H9 (cell line): ENCODE measurements around the gene TMC1. TPM values are rescaled to one million over a fixed set of nuclear protein-coding genes. Genes with fewer than 3 reads are reported as not detected.

ENCODE experiments used
- DNase-seq: peaks from one replicate; pipeline ENCODE4 v3.0.0-alpha.2; 2017
- H2AFZ ChIP-seq: one replicate; pipeline ENCODE4 v1.6.1; 2013; ENCODE audit warnings: mild to moderate bottlenecking, low read length, control low read depth, moderate library complexity
- H2AK5ac ChIP-seq: 2 replicates; pipeline ENCODE4 v1.6.1; 2013; ENCODE audit warnings: low read length, control low read depth, mixed read lengths; ENCODE audit not compliant: insufficient read length
- H2BK120ac ChIP-seq: one replicate; pipeline ENCODE4 v1.6.1; 2013; ENCODE audit warnings: low read depth, mild to moderate bottlenecking, low read length, control low read depth, inconsistent platforms; ENCODE audit not compliant: poor library complexity, severe bottlenecking
- H2BK12ac ChIP-seq: 2 replicates; pipeline ENCODE4 v1.6.1; 2013; ENCODE audit warnings: low read length, control low read depth, mixed read lengths, low read depth; ENCODE audit not compliant: insufficient read length
- H2BK15ac ChIP-seq: 2 replicates; pipeline ENCODE4 v1.6.1; 2013; ENCODE audit warnings: low read depth, low read length, control low read depth
- H2BK20ac ChIP-seq: one replicate; pipeline ENCODE4 v1.6.1; 2013; ENCODE audit warnings: low read depth, mild to moderate bottlenecking, low read length, control low read depth, inconsistent platforms; ENCODE audit not compliant: poor library complexity, severe bottlenecking
- H2BK5ac ChIP-seq: 2 replicates; pipeline ENCODE4 v1.6.1; 2013; ENCODE audit warnings: low read length, control low read depth, mixed read lengths; ENCODE audit not compliant: insufficient read length
- H3K14ac ChIP-seq: 2 replicates; pipeline ENCODE4 v1.6.1; 2013; ENCODE audit warnings: low read length, control low read depth; ENCODE audit not compliant: insufficient read depth
- H3K18ac ChIP-seq: 2 replicates; pipeline ENCODE4 v1.6.1; 2013; ENCODE audit warnings: low read depth, mild to moderate bottlenecking, mixed read lengths, low read length, control low read depth; ENCODE audit not compliant: insufficient read length
- H3K23ac ChIP-seq: 2 replicates; pipeline ENCODE4 v1.6.1; 2013; ENCODE audit warnings: low read length, control low read depth, mixed read lengths, low read depth; ENCODE audit not compliant: insufficient read length
- H3K23me2 ChIP-seq: 2 replicates; pipeline ENCODE4 v1.6.1; 2013; ENCODE audit warnings: low read depth, mild to moderate bottlenecking, mixed read lengths, low read length, control low read depth; ENCODE audit not compliant: insufficient read length, poor library complexity, severe bottlenecking
- H3K27ac ChIP-seq: 2 replicates; pipeline ENCODE4 v1.5.1; 2013; ENCODE audit warnings: low read length, control low read depth, mixed read lengths, low read depth; ENCODE audit not compliant: insufficient read length
- H3K27me3 ChIP-seq: 2 replicates; pipeline ENCODE4 v1.6.1; 2013; ENCODE audit warnings: low read length, control low read depth, inconsistent platforms; ENCODE audit not compliant: insufficient read depth
- H3K4ac ChIP-seq: 2 replicates; pipeline ENCODE4 v1.6.1; 2013; ENCODE audit warnings: low read depth, mild to moderate bottlenecking, control low read depth, inconsistent platforms, low read length, moderate library complexity
- H3K4me1 ChIP-seq: 2 replicates; pipeline ENCODE4 v1.6.1; 2013; ENCODE audit warnings: low read length, control low read depth, inconsistent platforms; ENCODE audit not compliant: insufficient read depth
- H3K4me2 ChIP-seq: 2 replicates; pipeline ENCODE4 v1.6.1; 2013; ENCODE audit warnings: low read length, control low read depth, mixed read lengths; ENCODE audit not compliant: insufficient read length, insufficient read depth
- H3K56ac ChIP-seq: 2 replicates; pipeline ENCODE4 v1.6.1; 2013; ENCODE audit warnings: low read depth, mild to moderate bottlenecking, mixed read lengths, low read length, control low read depth; ENCODE audit not compliant: insufficient read length
- H3K79me1 ChIP-seq: 2 replicates; pipeline ENCODE4 v1.6.1; 2013; ENCODE audit warnings: low read depth, mild to moderate bottlenecking, moderate library complexity, low read length, control low read depth, inconsistent platforms; ENCODE audit not compliant: insufficient read depth, poor library complexity, severe bottlenecking
- H3K79me2 ChIP-seq: 2 replicates; pipeline ENCODE4 v1.6.1; 2013; ENCODE audit warnings: low read length, control low read depth, inconsistent platforms; ENCODE audit not compliant: insufficient read depth
- H3K9ac ChIP-seq: 2 replicates; pipeline ENCODE4 v1.6.1; 2013; ENCODE audit warnings: low read length, control low read depth, mixed read lengths; ENCODE audit not compliant: insufficient read length; ENCODE audit errors: extremely low read depth
- H3K9me3 ChIP-seq: one replicate; pipeline ENCODE4 v1.6.1; 2013; ENCODE audit warnings: low read depth, low read length, inconsistent platforms; ENCODE audit not compliant: control insufficient read depth
- H3T11ph ChIP-seq: one replicate; pipeline ENCODE4 v1.6.1; 2013; ENCODE audit warnings: mild to moderate bottlenecking, low read length, control low read depth, inconsistent platforms
- H4K20me1 ChIP-seq: one replicate; pipeline ENCODE4 v1.6.1; 2013; ENCODE audit not compliant: control insufficient read depth, insufficient read length, insufficient read depth
- H4K5ac ChIP-seq: 2 replicates; pipeline ENCODE4 v1.6.1; 2013; ENCODE audit warnings: low read depth, mild to moderate bottlenecking, mixed read lengths, low read length, control low read depth; ENCODE audit not compliant: insufficient read length
- H4K8ac ChIP-seq: replicated peaks from 2 replicates; pipeline ENCODE4 v1.6.1; 2013; ENCODE audit warnings: low read length, control low read depth, mixed read lengths, low read depth; ENCODE audit not compliant: insufficient read length
- H4K91ac ChIP-seq: 2 replicates; pipeline ENCODE4 v1.6.1; 2013; ENCODE audit warnings: low read depth, mild to moderate bottlenecking, moderate library complexity, mixed read lengths, low read length, control low read depth; ENCODE audit not compliant: insufficient read length
- H3K27ac Mint-ChIP-seq, 3 experiments: 2 replicates in 2 of 3; 3 replicates in 1 of 3; pipeline ENCODE4 v1.8.0; 2020 to 2021; ENCODE audit warnings: mixed read lengths in 3 of 3, mild to moderate bottlenecking in 1 of 3, moderate library complexity in 1 of 3
- H3K27me3 Mint-ChIP-seq: 2 replicates; pipeline ENCODE4 v1.8.0; 2021; ENCODE audit warnings: low read depth, mild to moderate bottlenecking, moderate library complexity, mixed read lengths
- H3K36me3 Mint-ChIP-seq, 3 experiments: 2 replicates in 2 of 3; 3 replicates in 1 of 3; pipeline ENCODE4 v1.8.0; 2020 to 2021; ENCODE audit warnings: low read depth in 3 of 3, mixed read lengths in 3 of 3; ENCODE audit not compliant: insufficient read depth in 1 of 3
- H3K4me1 Mint-ChIP-seq, 2 experiments: 2 replicates each; pipeline ENCODE4 v1.8.0; 2020; ENCODE audit warnings: mixed read lengths in 2 of 2
- H3K4me3 Mint-ChIP-seq, 2 experiments: 2 replicates in 1 of 2; 3 replicates in 1 of 2; pipeline ENCODE4 v1.8.0; 2020 to 2021; ENCODE audit warnings: mild to moderate bottlenecking in 2 of 2, mixed read lengths in 2 of 2, moderate library complexity in 1 of 2
- H3K9me3 Mint-ChIP-seq, 2 experiments: 2 replicates in 1 of 2; 3 replicates in 1 of 2; pipeline ENCODE4 v1.8.0; 2020; ENCODE audit warnings: mild to moderate bottlenecking in 2 of 2, mixed read lengths in 2 of 2, moderate library complexity in 1 of 2
- CTCF ChIP-seq: fragments of 200-600 bp; sonication (generic); conservative IDR thresholded peaks from 3 replicates; pipeline ENCODE4 v1.8.0; 2021; ENCODE audit warnings: antibody characterized with exemption, mild to moderate bottlenecking
- WGBS: extraction: QIAGEN DNeasy Blood & Tissue Kit; methylation state at CpG from one replicate; pipeline ENCODE4 v1.1.7; 2013; ENCODE audit warnings: missing lambda C conversion rate, low lambda C conversion rate, mixed read lengths; ENCODE audit not compliant: insufficient read length; ENCODE audit errors: extremely low coverage; 5-methylcytosine and 5-hydroxymethylcytosine counted together
- total RNA-seq: library from RNA; stranded (reverse); gene quantifications from 2 replicates; pipeline ENCODE4 v1.2.1, GENCODE V29; 2021

Gene TMC1
- total RNA-seq, 1 experiment from 2014 or later, result 2.4 TPM

GRCh38 chr9:72554221-72554641 is 32.8 kb downstream of the TMC1 start:
- Histone ChIP-seq H2BK5ac (no peak overlapping the region), H3K23ac (no peak overlapping the region), H3K79me1 (no peaks in the 10 kb centered on the region), H3T11ph (no peak overlapping the region), H3K23me2 (no peaks in the 10 kb centered on the region), H3K79me2 (no peaks in the 10 kb centered on the region), H2AK5ac (no peak overlapping the region), H3K56ac (no peak overlapping the region), H3K27me3 (no peaks in the 10 kb centered on the region), H4K5ac (no peak overlapping the region), H3K9ac (no peak overlapping the region), H3K9me3 (no peaks in the 10 kb centered on the region), H4K8ac (no peak overlapping the region), H2BK15ac (no peak overlapping the region), H3K4ac (no peak overlapping the region), H4K91ac (no peak overlapping the region), H4K20me1 (no peaks in the 10 kb centered on the region), H3K27ac (no peak overlapping the region), H2BK12ac (no peak overlapping the region), H3K14ac (no peak overlapping the region), H2BK20ac (no peak overlapping the region), H2AFZ (no peak overlapping the region), H3K18ac (no peak overlapping the region), H3K4me2 (no peak overlapping the region), H3K4me1 (no peaks in the 10 kb centered on the region), H2BK120ac (no peak overlapping the region)
- Mint-ChIP-seq H3K27ac (no peak overlapping the region), H3K4me3 (no peak overlapping the region), H3K9me3 (no peaks in the 10 kb centered on the region), H3K27me3 (no peaks in the 10 kb centered on the region), H3K36me3 (no peaks in the 10 kb centered on the region), H3K4me1 (peaks cover 7 to 10% of the 10 kb centered on the region in 2 experiments; a peak in 2 of 4 replicates)
- WGBS, result no CpG with 5 or more reads among the region's 3 CpGs
- no peak for TF ChIP-seq CTCF
- no peak for DNase-seq
